GM19328 (cell line): ENCODE data around the gene CTF1.
A peak's percentile ranks its signal among the peaks of the same experiment; 100 is the strongest.
"Not testable (repeated sequence)": the region's sequence is repeated elsewhere in the genome, so short reads cannot be mapped to it uniquely, and the experiment has no call there.

Experiments
- ATAC-seq: cut with Tn5 transposase; IDR thresholded peaks from one replicate; pipeline ENCODE4 v1.9.1; 2021; ENCODE audit warnings: mild to moderate bottlenecking, moderate library complexity; ENCODE audit not compliant: unreplicated experiment

The CTF1 gene

GRCh38 chr16:30927789-30928378 lies 31.5 kb downstream of the CTF1 start:
- ATAC-seq, result no peak

GRCh38 chr16:30928390-30928789 lies 32.0 kb downstream of the CTF1 start:
- ATAC-seq, result no peak

GRCh38 chr16:30929167-30929566 lies 32.8 kb downstream of the CTF1 start:
- ATAC-seq, result no peak

- no peak for ATAC-seq
These were observed 33.8 kb downstream of the CTF1 start for GRCh38 chr16:30930160-30930571.

- no peak for ATAC-seq
These were observed 34.7 kb downstream of the CTF1 start for GRCh38 chr16:30931068-30931650.

- no peak for ATAC-seq
These were observed 38.6 kb downstream of the CTF1 start for GRCh38 chr16:30934827-30935557.

- ATAC-seq, result no peak
These were observed 41.3 kb downstream of the CTF1 start for GRCh38 chr16:30937692-30938091.

- not testable (repeated sequence) for ATAC-seq
These were observed 43.2 kb downstream of the CTF1 start for GRCh38 chr16:30939571-30939970.

- peak; percentile 82 for ATAC-seq
These were observed 45.4 kb downstream of the CTF1 start for GRCh38 chr16:30941600-30942425.

- no peak for ATAC-seq
These were observed 46.0 kb downstream of the CTF1 start for GRCh38 chr16:30942426-30942806.

GRCh38 chr16:30944352-30944751 lies 47.9 kb downstream of the CTF1 start:
- ATAC-seq, result no peak

GRCh38 chr16:30946671-30947540 lies 50.5 kb downstream of the CTF1 start:
- ATAC-seq, result no peak

GRCh38 chr16:30947541-30947858 lies 51.1 kb downstream of the CTF1 start:
- ATAC-seq, result no peak

GRCh38 chr16:30947859-30948666 lies 51.6 kb downstream of the CTF1 start:
- ATAC-seq, result no peak

- peak; percentile 58 for ATAC-seq
These were observed 52.5 kb downstream of the CTF1 start, which contains the start of gene ORAI3 for GRCh38 chr16:30948667-30949649. Gene ORAI3 (plus strand): TSS chr16:30949068. CDS start chr16:30949290, 222 bp downstream.

GRCh38 chr16:30949650-30950515 lies 53.5 kb downstream of the CTF1 start:
- ATAC-seq, result peak; percentile 36

GRCh38 chr16:30950516-30951065 lies 54.2 kb downstream of the CTF1 start:
- no peak for ATAC-seq
